A549 (cell line): ENCODE data around the gene BTC. TPM values are rescaled to one million over a fixed set of nuclear protein-coding genes. Genes with fewer than 3 reads are reported as not detected.
"Not testable (repeated sequence)": the region's sequence is repeated elsewhere in the genome, so short reads cannot be mapped to it uniquely, and the experiment has no call there.

Experiments
- ATAC-seq, 2 experiments: fragments of 200-7000 bp in 1 of 2; fragments of >200 bp in 1 of 2; cut with Nextera tagmentation in 1 of 2; cut with Tn5 transposase in 1 of 2; 3 replicates each; pipeline versions ENCODE4 v1.8.0 to v1.9.1; 2018 to 2020; ENCODE audit warnings: mild to moderate bottlenecking in 1 of 2, moderate library complexity in 1 of 2
- CTCF ChIA-PET: fragments of 300-600 bp; sonication (Branson Sonifier 250); formaldehyde crosslinking; extraction: SDS; loops from one replicate; lab custom pipeline; 2021; ENCODE audit warnings: antibody characterized with exemption, inconsistent platforms; lab: Yijun Ruan, JAX
- POLR2A ChIA-PET: fragments of 350-600 bp; formaldehyde crosslinking; extraction: SDS; loops from one replicate; lab custom pipeline; 2021; ENCODE audit warnings: antibody characterized with exemption, inconsistent platforms; lab: Yijun Ruan, JAX
- DNase-seq, 2 experiments: peaks; one replicate each; pipeline versions ENCODE4 v3.0.0 to v3.0.0-alpha.2; 2011 to 2016; ENCODE audit warnings: low read depth in 1 of 2, low spot score in 1 of 2
- FAIRE-seq: peaks from 2 replicates; lab custom pipeline; 2011; peaks lifted over from hg19 to GRCh38; lab: Jason Lieb, UNC
- H3K27ac ChIP-seq, 2 experiments: fragments of >200 bp; sonication (Bioruptor Twin); formaldehyde crosslinking; 3 replicates each; pipeline ENCODE4 v1.5.1; 2016 to 2017
- H3K4me1 ChIP-seq: fragments of >200 bp; sonication (Bioruptor Twin); formaldehyde crosslinking; 3 replicates; pipeline ENCODE4 v1.6.1; 2016
- H3K4me2 ChIP-seq: fragments of >200 bp; sonication (Bioruptor Twin); formaldehyde crosslinking; 3 replicates; pipeline ENCODE4 v1.6.1; 2016
- H3K4me3 ChIP-seq: fragments of >200 bp; sonication (Bioruptor Twin); formaldehyde crosslinking; 3 replicates; pipeline ENCODE4 v1.5.1; 2016
- H3K9me3 ChIP-seq: fragments of >200 bp; sonication (Bioruptor Twin); formaldehyde crosslinking; 3 replicates; pipeline ENCODE4 v1.6.1; 2016
- ATOH8 ChIP-seq: fragments of 250-450 bp; sonication (Bioruptor Pico); IDR thresholded peaks from 2 replicates; pipeline ENCODE4 v1.5.0; 2020; ENCODE audit warnings: low read depth, mild to moderate bottlenecking, moderate library complexity
- BHLHE40 ChIP-seq: IDR thresholded peaks from 2 replicates; pipeline ENCODE4 v1.6.1; 2012; ENCODE audit warnings: low read depth, low read length, inconsistent platforms
- CBX2 ChIP-seq: fragments of 200-600 bp; sonication (generic); IDR thresholded peaks from 2 replicates; pipeline ENCODE4 v1.6.1; 2016; ENCODE audit warnings: low read depth, mild to moderate bottlenecking, borderline replicate concordance
- CEBPB ChIP-seq, 2 experiments: fragments of >200 bp in 1 of 2; sonication (Bioruptor Twin) in 1 of 2; formaldehyde crosslinking in 1 of 2; IDR thresholded peaks; 2 replicates each; pipeline ENCODE4 v1.6.1; 2012 to 2016
- CHD2 ChIP-seq: fragments of 150-350 bp; IDR thresholded peaks from 2 replicates; pipeline ENCODE4 v1.6.1; 2014; ENCODE audit warnings: low read length; ENCODE audit not compliant: partially characterized antibody
- EHF ChIP-seq: fragments of 250-450 bp; sonication (Bioruptor Pico); IDR thresholded peaks from 2 replicates; pipeline ENCODE4 v1.5.0; 2020; ENCODE audit warnings: mild to moderate bottlenecking
- EHMT2 ChIP-seq: fragments of 200-600 bp; sonication (generic); IDR thresholded peaks from 2 replicates; pipeline ENCODE4 v1.6.1; 2016; ENCODE audit warnings: antibody characterized with exemption, low read depth, mild to moderate bottlenecking, moderate library complexity
- ESRRA ChIP-seq: fragments of 150-350 bp; IDR thresholded peaks from 2 replicates; pipeline ENCODE4 v1.6.1; 2014; ENCODE audit warnings: mild to moderate bottlenecking, low read length, borderline replicate concordance
- GATA3 ChIP-seq: IDR thresholded peaks from 2 replicates; pipeline ENCODE4 v1.6.1; 2012; ENCODE audit warnings: borderline replicate concordance
- HES2 ChIP-seq: fragments of >200 bp; sonication (Bioruptor Twin); formaldehyde crosslinking; IDR thresholded peaks from 2 replicates; pipeline ENCODE4 v1.6.1; 2016
- HOXB13 ChIP-seq: fragments of 250-450 bp; sonication (Bioruptor Pico); IDR thresholded peaks from 2 replicates; pipeline ENCODE4 v1.5.0; 2020; ENCODE audit warnings: low read depth, mild to moderate bottlenecking, moderate library complexity
- JUN ChIP-seq, 2 experiments: fragments of >200 bp; sonication (Bioruptor Twin); formaldehyde crosslinking; IDR thresholded peaks; 2 replicates in 1 of 2; 3 replicates in 1 of 2; pipeline ENCODE4 v1.6.1; 2016 to 2017
- JUNB ChIP-seq: fragments of >200 bp; sonication (Bioruptor Twin); formaldehyde crosslinking; IDR thresholded peaks from 2 replicates; pipeline ENCODE4 v1.6.1; 2016
- KDM5A ChIP-seq: fragments of 200-600 bp; sonication (generic); IDR thresholded peaks from 2 replicates; pipeline ENCODE4 v1.6.1; 2016; ENCODE audit warnings: antibody characterized with exemption, mild to moderate bottlenecking
- MAZ ChIP-seq: fragments of 150-350 bp; IDR thresholded peaks from 2 replicates; pipeline ENCODE4 v1.6.1; 2014; ENCODE audit warnings: antibody characterized with exemption, low read depth, low read length, borderline replicate concordance
- PBX3 ChIP-seq: IDR thresholded peaks from 2 replicates; pipeline ENCODE4 v1.6.1; 2012
- PHF8 ChIP-seq: fragments of 200-600 bp; sonication (generic); IDR thresholded peaks from 2 replicates; pipeline ENCODE4 v1.6.1; 2016; ENCODE audit warnings: low read depth, mild to moderate bottlenecking, antibody characterized with exemption, moderate library complexity, borderline replicate concordance
- POLR2A ChIP-seq: IDR thresholded peaks from 2 replicates; pipeline ENCODE4 v1.6.1; 2012; ENCODE audit warnings: mild to moderate bottlenecking, low read length
- RCOR1 ChIP-seq: fragments of 150-350 bp; IDR thresholded peaks from 2 replicates; pipeline ENCODE4 v1.6.1; 2014; ENCODE audit warnings: antibody characterized with exemption, low read length, low read depth
- RNF2 ChIP-seq: fragments of 200-600 bp; sonication (generic); IDR thresholded peaks from 2 replicates; pipeline ENCODE4 v1.6.1; 2016; ENCODE audit warnings: low read depth, mild to moderate bottlenecking, antibody characterized with exemption, moderate library complexity, borderline replicate concordance
- SREBF2 ChIP-seq: fragments of 450-650 bp; IDR thresholded peaks from 2 replicates; pipeline ENCODE4 v1.6.1; 2014; ENCODE audit warnings: mild to moderate bottlenecking, moderate library complexity
- USF2 ChIP-seq: fragments of 450-650 bp; IDR thresholded peaks from 2 replicates; pipeline ENCODE4 v1.6.1; 2014; ENCODE audit warnings: antibody characterized with exemption
- WGBS: methylation state at CpG from one replicate; pipeline ENCODE4 v1.1.6; 2017; ENCODE audit errors: missing lambda C conversion rate; 5-methylcytosine and 5-hydroxymethylcytosine counted together
- polyA plus RNA-seq, 4 experiments: library from polyadenylated mRNA; depleted of rRNA in 3 of 4; stranded (reverse); fragments of >200 nt; fragmentation: RNase III in 1 of 4; extraction: RNeasy Plus Mini Kit Qiagen cat#74134 plus additional on column Dnase treatment in 1 of 4; gene quantifications; 2 replicates in 3 of 4; 3 replicates in 1 of 4; pipeline ENCODE4 v1.2.3, GENCODE V29; 2011 to 2017
- TF ChIP-seq, protein P1 (sequence below): IDR thresholded peaks from 2 replicates; pipeline ENCODE4 v1.6.1; 2012; ENCODE audit warnings: low read depth, borderline replicate concordance

Gene BTC
- polyA plus RNA-seq, 2 of the 4 experiments (the other 2 are of a cell fraction), result 1.6 to 6.0 TPM

DNA sequence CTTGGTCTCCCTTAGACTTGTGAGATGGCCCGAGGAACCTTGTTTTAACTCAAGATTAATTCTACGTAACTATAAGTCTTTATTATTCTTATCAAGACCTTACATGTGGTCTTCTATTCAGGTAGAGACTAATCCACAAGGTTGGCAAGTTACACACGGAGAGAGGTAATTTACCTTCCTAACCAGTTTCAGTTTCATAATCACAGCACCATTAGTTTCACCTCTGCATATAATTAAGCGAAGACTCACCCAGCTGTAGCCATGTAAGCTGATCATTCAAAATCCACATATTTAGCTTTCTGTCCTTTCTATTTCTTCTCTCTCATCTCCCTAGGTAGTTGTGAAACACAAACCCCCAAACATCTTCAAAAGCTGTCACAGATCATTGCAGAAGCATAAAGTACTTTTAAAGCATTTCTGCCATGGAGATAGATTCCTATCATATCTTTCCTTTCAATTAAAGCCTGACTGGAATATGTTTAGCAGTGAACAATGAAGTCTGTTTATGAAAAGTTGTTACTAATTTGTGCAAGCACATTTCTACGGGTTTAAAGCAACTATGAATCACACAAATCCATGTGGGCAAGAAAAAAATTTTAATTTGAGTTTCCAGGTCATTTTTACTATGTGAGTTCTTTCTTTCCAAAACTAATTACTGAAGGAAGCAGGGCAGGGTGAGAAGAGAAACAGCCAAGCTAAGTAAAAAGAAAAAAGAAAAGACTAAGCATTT lies 78.5 kb downstream of the BTC start (continued):
- TF ChIP-seq HOXB13 (CRISPR knock-in tag) (no peak), CHD2 (no peak), BHLHE40 (no peak), JUNB (no peak), POLR2A (no peak)

GRCh38 chr4:74714611-74715130 lies 79.7 kb downstream of the BTC start:
- no peak for ATAC-seq
- POLR2A ChIA-PET, result no interaction called here
- CTCF ChIA-PET, result no interaction called here
- H3K4me2 ChIP-seq, result no peak overlapping the region
- no peak overlapping the region for H3K4me3 ChIP-seq
- TF ChIP-seq KDM5A (no peak), RCOR1 (no peak), SREBF2 (no peak), EHF (no peak), PHF8 (no peak), ESRRA (no peak), GATA3 (no peak), RNF2 (no peak), MAZ (no peak), HOXB13 (CRISPR knock-in tag) (no peak), PBX3 (no peak), CBX2 (no peak), EHMT2 (no peak), USF2 (no peak), JUN (IDR thresholded peaks at IDR 0.05) (no peak), ATOH8 (CRISPR knock-in tag) (no peak), HES2 (no peak), CEBPB (IDR thresholded peaks at IDR 0.05) (no peak), BHLHE40 (no peak)
- TF ChIP-seq, protein P1, sequence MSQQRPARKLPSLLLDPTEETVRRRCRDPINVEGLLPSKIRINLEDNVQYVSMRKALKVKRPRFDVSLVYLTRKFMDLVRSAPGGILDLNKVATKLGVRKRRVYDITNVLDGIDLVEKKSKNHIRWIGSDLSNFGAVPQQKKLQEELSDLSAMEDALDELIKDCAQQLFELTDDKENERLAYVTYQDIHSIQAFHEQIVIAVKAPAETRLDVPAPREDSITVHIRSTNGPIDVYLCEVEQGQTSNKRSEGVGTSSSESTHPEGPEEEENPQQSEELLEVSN, result no peak
- TF ChIP-seq, all 56 proteins: peak for 0
- peaks cover 6% of the 10 kb centered on the region; the same call in 2 of the 3 replicates for H3K9me3 ChIP-seq
- FAIRE-seq (no peak), DNase-seq (no peak)
- 25% methylated on average over 1 of the region's 1 CpG for WGBS
- no peak overlapping the region for H3K27ac ChIP-seq
- H3K4me1 ChIP-seq, result no peaks in the 10 kb centered on the region

DNA sequence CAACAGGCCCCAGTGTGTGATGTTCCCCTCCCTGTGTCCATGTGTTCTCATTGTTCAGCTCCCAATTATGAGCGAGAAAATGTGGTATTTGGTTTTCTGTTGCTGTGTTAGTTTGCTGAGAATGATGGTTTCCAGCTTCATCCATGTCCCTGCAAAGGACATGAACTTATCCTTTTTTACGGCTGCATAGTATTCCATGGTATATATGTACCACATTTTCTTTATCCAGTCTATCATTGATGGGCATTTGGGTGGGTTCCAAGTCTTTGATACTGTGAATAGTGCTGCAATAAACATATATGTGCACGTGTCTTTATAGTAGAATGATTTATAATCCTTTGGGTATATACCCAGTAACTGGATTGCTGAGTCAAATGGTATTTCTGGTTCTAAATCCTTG lies 86.2 kb downstream of the BTC start:
- 29% methylated on average over 3 of the region's 3 CpGs for WGBS
- H3K27ac ChIP-seq, POLR2A ChIA-PET, H3K9me3 ChIP-seq, H3K4me3 ChIP-seq, ATAC-seq, H3K4me2 ChIP-seq, H3K4me1 ChIP-seq, FAIRE-seq, DNase-seq: not testable (repeated sequence)
- CTCF ChIA-PET, result interaction anchor here (0.6 kb wide), 1 partner anchor 57 kb away, joined by 3 read pairs; no protein-coding TSS in a partner anchor

Other genes starting within 250 kb of the BTC start
- gene PARM1, start 138.6 kb upstream of the BTC start, polyA plus RNA-seq (2011; rRNA removed), result 2.5 and 5.2 TPM in 2 replicates
- gene PARM1, start 138.6 kb upstream of the BTC start, polyA plus RNA-seq (2017; fragmentation: RNase III; extraction: RNeasy Plus Mini Kit Qiagen cat#74134 plus additional on column Dnase treatment), result 0.37 to 0.40 TPM (median 0.38 TPM) in 3 replicates